HUDEP-2 (cell line): ENCODE results near the gene RGL4.
"Not testable (repeated sequence)": the region's sequence is repeated elsewhere in the genome, so short reads cannot be mapped to it uniquely, and the experiment has no call there.

ENCODE experiments used
- DNase-seq, 76 experiments: peaks; one replicate each; lab custom pipeline; 2025; ENCODE audit not compliant: unreplicated experiment in 76 of 76; lab: John Stamatoyannopoulos, UW

Gene RGL4

GRCh38 chr22:23728108-23728507 is 37.3 kb downstream of the RGL4 start:
- DNase-seq, result not testable (repeated sequence)

- DNase-seq, result no peak
Observed at GRCh38 chr22:23737696-23738095, 46.9 kb downstream of the RGL4 start.

- no peak for DNase-seq
Observed at GRCh38 chr22:23742505-23743264, 51.9 kb downstream of the RGL4 start.

- no peak for DNase-seq
Observed at GRCh38 chr22:23743303-23743705, 52.5 kb downstream of the RGL4 start.

GRCh38 chr22:23744001-23744400 is 53.2 kb downstream of the RGL4 start:
- DNase-seq, result no peak

- DNase-seq, result no peak
Observed at GRCh38 chr22:23744485-23744884, 53.7 kb downstream of the RGL4 start.

GRCh38 chr22:23745791-23746190 is 55.0 kb downstream of the RGL4 start:
- DNase-seq, result no peak
